ENCODE data around the gene TSPAN15. TPM values are rescaled to one million over a fixed set of nuclear protein-coding genes. Genes with fewer than 3 reads are reported as not detected.

TSPAN15 gene
- total RNA-seq, 1 experiment from 2014 or later: 7.7 TPM

DNA sequence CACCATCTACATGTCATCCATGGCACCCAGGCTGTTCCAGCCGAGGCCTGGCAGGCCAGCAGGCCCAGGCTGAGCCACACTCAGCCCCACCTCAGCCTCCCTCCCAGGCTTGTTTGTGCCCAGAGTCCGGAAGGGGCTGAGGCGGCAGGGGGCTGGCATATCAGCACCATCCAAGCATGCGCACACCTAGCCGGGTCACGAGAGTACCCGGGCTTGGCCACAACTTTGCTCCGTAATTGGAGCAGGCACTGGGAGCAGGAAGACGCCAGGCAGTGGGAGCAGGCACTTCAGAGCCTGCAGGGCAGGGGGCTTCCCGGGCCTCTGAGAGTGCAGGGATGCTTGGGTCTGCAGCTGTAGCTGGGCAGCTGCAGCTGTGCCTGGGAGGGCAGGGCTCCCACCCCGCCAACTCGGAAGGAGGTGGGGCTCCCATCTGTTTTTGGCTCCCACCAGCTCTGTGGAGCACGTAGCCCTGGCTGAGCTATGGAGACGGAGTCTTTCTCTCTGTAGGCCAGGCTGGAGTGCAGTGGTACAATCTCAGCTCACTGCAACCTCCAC lies 15.2 kb upstream of the TSPAN15 start:
- Histone ChIP-seq H2BK15ac (ENCODE audit: low read depth, low read length) (no peak overlapping the region), H3K27ac (ENCODE audit: insufficient read length, low read depth, low read length) (no peak overlapping the region), H3K23ac (ENCODE audit: insufficient read length, low read depth, low read length) (no peak overlapping the region), H3K56ac (ENCODE audit: insufficient read length, low read depth, low read length) (no peak overlapping the region), H3K27me3 (ENCODE audit: insufficient read depth, low read length) (no peaks in the 10 kb centered on the region), H2BK12ac (ENCODE audit: insufficient read length, low read depth, low read length) (no peak overlapping the region), H4K5ac (ENCODE audit: insufficient read length, low read depth, low read length) (no peak overlapping the region), H2BK5ac (ENCODE audit: insufficient read length, low read length) (no peak overlapping the region), H3K9me3 (ENCODE audit: control insufficient read depth, low read depth, low read length) (no peaks in the 10 kb centered on the region), H2AK5ac (ENCODE audit: insufficient read length, low read length) (no peak overlapping the region), H2AFZ (ENCODE audit: low read length) (no peak overlapping the region), H3K4me2 (ENCODE audit: insufficient read depth, insufficient read length, low read length) (no peak overlapping the region), H3K79me2 (ENCODE audit: insufficient read depth, low read length) (no peaks in the 10 kb centered on the region), H3K4me1 (ENCODE audit: insufficient read depth, low read length) (no peaks in the 10 kb centered on the region), H2BK120ac (ENCODE audit: low read depth, low read length, poor library complexity, severe bottlenecking) (no peak overlapping the region), H3K79me1 (ENCODE audit: insufficient read depth, low read depth, low read length, poor library complexity, severe bottlenecking) (no peaks in the 10 kb centered on the region), H3K9ac (ENCODE audit: extremely low read depth, insufficient read length, low read length) (no peak overlapping the region), H2BK20ac (ENCODE audit: low read depth, low read length, poor library complexity, severe bottlenecking) (no peak overlapping the region), H3K4ac (ENCODE audit: low read depth, low read length) (no peak overlapping the region), H3T11ph (ENCODE audit: low read length) (no peak overlapping the region), H3K14ac (ENCODE audit: insufficient read depth, low read length) (no peak overlapping the region), H4K91ac (ENCODE audit: insufficient read length, low read depth, low read length) (no peak overlapping the region), H4K8ac (replicated peaks; ENCODE audit: insufficient read length, low read depth, low read length) (no peak overlapping the region), H4K20me1 (ENCODE audit: control insufficient read depth, insufficient read depth, insufficient read length) (no peaks in the 10 kb centered on the region), H3K23me2 (ENCODE audit: insufficient read length, low read depth, low read length, poor library complexity, severe bottlenecking) (no peaks in the 10 kb centered on the region), H3K18ac (ENCODE audit: insufficient read length, low read depth, low read length) (no peak overlapping the region)
- peaks cover 31% of the 10 kb centered on the region for H3K27me3 Mint-ChIP-seq (ENCODE audit: low read depth)
- TF ChIP-seq, protein P1, sequence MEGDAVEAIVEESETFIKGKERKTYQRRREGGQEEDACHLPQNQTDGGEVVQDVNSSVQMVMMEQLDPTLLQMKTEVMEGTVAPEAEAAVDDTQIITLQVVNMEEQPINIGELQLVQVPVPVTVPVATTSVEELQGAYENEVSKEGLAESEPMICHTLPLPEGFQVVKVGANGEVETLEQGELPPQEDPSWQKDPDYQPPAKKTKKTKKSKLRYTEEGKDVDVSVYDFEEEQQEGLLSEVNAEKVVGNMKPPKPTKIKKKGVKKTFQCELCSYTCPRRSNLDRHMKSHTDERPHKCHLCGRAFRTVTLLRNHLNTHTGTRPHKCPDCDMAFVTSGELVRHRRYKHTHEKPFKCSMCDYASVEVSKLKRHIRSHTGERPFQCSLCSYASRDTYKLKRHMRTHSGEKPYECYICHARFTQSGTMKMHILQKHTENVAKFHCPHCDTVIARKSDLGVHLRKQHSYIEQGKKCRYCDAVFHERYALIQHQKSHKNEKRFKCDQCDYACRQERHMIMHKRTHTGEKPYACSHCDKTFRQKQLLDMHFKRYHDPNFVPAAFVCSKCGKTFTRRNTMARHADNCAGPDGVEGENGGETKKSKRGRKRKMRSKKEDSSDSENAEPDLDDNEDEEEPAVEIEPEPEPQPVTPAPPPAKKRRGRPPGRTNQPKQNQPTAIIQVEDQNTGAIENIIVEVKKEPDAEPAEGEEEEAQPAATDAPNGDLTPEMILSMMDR (conservative IDR thresholded peaks at IDR 0.05): no peak
- H3K36me3 Mint-ChIP-seq (ENCODE audit: insufficient read depth in 1 of 3, low read depth in 3 of 3): no peaks in the 10 kb centered on the region
- H3K9me3 Mint-ChIP-seq: peaks cover 0 to 4% of the 10 kb centered on the region in 2 experiments; a peak in 2 of 5 replicates
- no peak overlapping the region; a peak in 1 of 7 replicates for H3K27ac Mint-ChIP-seq
- DNase-seq: no peak
- peaks cover 3 to 10% of the 10 kb centered on the region in 2 experiments; a peak in 3 of 4 replicates for H3K4me1 Mint-ChIP-seq
- no CpG with 5 or more reads among the region's 14 CpGs for WGBS (ENCODE audit: extremely low coverage, insufficient read length, low lambda C conversion rate)
- H3K4me3 Mint-ChIP-seq: no peak overlapping the region

Measured in H9 (cell line).